ENCODE results near the gene CEPT1. TPM values are rescaled to one million over a fixed set of nuclear protein-coding genes. Genes with fewer than 3 reads are reported as not detected.

Gene CEPT1
- total RNA-seq, 2 experiments from 2014 or later = 36.3 to 37.3 TPM

DNA sequence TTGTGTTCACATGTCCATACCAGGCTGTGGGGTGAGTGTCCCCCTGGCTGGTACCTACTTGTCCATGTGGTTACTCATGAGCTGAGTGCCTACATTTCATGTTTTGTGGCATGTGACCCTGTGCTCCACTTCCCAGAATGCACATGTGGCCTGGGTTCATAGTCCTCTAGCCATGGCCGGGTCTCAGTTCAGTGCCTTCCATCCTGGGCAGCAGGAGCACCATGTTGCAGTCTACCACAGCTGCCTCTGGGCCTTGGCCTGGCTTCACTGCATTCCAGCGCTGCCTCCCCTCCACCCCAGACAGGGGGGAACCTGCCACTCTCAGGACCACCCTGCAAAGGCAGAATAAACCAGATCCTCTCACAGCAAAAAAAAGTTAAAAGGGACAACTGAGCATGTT is 5.5 kb downstream of the CEPT1 start:
- CTCF ChIA-PET = no interaction called here
- POLR2A ChIA-PET = no interaction called here

DNA sequence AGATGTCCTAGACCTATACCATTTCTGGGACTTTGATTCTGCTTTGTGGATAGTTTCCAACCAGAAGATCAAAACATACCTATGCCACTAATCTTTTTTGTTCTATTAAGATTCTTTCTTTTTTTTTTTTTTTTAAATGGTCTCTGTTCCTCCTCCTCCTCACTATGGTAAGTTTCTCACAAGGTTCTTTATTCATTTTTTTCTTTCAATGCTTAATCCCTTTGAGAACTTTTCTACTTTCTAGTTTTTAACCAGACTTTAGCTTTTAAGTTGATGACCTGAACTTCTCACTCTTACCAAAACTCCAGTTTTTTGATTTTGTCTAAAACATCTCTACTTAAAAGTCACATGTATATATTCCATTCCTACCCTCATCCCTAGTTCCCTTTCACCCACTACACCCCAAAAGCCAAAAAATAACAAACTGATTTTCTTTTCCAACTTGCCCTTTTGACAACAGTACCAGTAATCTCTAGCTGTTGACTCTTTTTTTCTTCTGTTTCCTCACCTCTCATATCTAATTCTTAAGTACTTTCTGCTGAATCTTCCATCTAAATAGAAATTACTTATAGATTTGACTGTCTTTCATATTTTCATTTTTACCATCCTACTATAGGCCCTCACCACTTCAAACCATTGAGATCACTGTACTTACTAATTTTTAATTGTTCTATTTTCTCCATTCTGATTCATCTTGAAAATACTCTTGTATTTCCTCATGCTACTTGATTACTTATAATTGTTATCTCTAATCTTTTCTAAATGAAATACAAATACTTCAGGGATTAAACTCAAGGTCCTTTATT is 6.1 kb downstream of the CEPT1 start:
- ChIA-PET POLR2A (interaction anchor here (0.7 to 1.1 kb wide), 2 partner anchors 17 to 74 kb away, joined by 4 to 5 read pairs; no protein-coding TSS in a partner anchor), CTCF (interaction anchor here (0.7 to 1.5 kb wide), 2 partner anchors 70 to 77 kb away, joined by 3 to 4 read pairs; no protein-coding TSS in a partner anchor)

DNA sequence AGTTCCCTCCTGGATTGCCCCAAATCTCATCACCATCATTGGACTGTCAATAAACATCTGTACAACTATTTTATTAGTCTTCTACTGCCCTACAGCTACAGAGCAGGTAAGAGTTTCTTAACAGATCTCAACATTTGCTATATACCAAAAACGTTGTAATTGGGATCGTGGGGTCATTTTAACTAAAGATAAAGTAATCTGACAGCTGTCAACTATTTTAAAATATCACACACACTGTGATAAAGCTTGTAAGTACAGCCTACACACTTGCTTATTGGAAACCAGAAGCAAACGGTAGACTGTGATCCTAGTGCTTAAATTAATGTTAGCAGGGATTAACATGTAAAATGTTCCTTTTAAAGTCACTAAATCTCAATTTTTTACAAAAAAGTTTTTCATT is 7.9 kb downstream of the CEPT1 start:
- ChIA-PET POLR2A (no interaction called here), CTCF (no interaction called here)

DNA sequence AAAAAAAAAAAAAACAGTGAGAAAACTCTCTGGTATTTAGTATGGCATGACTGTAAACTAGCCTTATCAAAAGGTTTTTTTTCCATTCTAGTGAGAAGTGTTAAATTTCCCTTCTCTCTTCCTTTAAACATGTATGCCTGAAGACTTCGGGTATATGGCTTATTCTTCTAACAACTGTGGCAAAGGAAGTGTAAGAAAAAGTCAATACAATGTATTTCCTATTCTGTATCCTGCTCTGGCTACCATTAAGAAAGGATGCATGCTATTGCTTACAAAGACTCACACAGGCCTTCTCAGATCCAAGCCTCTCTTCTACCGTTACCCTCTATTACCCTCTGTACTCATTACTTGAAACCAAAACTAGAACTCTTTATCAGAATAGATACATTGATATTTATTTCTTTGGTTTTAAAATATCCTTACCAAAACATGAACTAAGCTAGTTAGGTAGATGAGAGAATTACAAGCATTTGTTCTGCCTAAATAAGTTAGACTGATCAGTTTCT is 8.4 kb downstream of the CEPT1 start:
- ChIA-PET CTCF (no interaction called here), POLR2A (no interaction called here)

DNA sequence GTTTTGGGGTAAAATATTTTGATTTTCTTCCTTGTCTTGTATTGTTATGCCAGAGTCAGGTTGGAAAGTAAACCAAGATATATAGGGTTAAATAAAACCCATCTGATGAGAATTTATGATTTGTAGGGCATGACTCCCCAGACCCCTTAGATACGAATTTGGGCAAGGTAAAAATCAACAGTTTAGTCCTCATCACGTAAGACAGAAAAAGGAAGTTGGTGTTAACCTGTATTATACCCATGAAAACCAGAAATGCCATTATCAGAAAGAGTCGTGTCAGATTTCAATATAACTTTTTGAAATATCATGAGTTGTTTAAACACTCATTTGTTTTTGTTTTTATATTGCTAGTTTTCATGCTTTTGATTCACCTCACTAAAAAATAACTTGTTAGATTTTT is 11.8 kb downstream of the CEPT1 start:
- POLR2A ChIA-PET = no interaction called here
- CTCF ChIA-PET = interaction anchor here (0.8 kb wide), 1 partner anchor 12 kb away, joined by 3 read pairs; the partner anchor contains the start of genes CEPT1 and DRAM2

DNA sequence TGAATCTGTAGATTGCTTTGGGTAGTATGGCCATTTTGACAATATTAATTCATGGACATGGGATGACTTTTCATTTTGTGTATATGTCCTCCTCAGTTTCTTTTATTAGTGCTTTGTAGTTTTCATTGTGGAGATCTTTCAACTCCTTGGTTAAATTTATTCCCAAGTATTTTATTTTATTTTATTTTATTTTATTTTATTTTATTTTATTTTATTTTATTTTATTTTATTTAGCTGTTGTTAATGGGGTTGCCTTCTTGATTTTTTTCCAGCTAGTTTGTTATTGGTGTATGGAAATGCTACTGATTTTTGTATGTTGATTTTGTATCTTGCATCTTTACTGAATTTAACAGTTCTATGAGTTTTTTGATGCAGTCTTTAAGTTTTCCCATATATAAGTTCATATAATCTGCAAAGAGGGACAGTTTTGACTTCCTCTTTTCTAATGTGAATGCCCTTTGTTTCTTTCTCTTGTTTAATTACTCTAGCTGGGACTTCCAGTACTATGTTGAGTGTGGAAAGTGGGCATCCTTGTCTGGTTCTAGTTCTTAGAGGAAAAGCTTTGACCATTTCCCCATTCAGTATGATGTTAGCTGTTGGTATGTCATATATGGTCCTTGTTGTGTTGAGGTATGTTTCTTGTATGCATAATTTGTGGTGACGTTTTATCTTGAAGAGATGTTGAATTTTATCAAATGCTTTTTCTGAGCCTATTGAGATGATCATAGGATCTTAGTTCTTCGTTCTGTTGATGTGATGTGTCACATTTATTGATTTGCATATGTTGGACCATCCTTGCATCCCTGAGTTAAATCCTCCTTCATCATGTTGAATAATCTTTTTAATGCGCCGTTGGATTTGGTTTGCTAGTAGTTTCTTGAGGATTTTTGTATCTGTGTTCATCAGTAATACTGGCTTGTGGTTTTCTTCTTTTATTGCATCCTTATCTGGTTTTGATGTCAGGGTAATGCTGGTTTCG is 14.3 kb downstream of the CEPT1 start:
- POLR2A ChIA-PET = no interaction called here
- CTCF ChIA-PET = no interaction called here

DNA sequence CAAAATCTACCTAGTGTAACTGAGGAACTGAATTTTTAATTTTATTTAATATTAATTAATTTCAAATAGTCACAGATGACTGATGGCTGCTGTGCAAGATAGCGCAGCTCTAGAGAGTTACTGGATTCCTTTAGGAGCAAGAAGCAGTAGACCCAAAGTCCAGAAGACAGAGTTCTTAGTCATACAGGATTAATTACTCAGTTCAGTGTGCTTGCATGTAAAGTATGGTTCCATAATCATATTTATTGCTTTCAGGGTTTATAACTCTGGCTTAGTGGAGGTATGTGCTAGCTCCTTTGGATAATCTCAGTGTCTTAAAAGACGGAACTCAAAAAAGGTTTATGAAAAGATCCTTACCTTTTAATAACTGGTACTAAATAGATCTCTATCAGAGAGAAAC is 17.4 kb downstream of the CEPT1 start:
- CTCF ChIA-PET = no interaction called here
- POLR2A ChIA-PET = no interaction called here

DNA sequence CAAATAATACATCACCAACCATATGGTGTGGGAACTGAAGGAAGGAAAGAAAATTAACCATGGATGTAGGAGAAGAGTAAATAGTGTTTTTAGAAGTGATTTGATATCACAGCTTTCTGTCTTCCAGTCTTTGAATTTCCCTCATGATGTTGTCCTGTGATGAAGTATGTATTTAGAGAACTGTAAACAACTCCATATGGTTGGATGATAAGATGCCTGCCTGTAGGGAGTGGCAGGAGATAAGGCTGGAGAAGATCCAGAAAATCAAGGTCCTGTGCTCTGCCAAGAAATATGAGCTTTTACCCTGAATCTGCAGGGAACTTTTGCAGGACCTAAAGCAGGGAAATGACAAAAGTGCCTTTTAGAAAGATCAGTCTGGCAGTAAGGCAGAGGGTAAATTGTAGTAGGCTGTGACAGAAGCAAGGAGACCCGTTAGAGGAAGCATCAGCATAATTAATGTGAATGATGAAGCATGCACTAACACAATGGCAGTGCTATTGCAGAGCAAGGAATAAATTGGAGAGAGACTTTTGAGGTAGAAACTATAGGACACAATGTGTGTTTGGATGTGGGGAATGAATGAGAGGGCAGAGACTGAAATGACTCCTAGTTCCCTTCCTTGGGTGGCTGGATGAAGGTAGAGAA is 21.9 kb downstream of the CEPT1 start:
- POLR2A ChIA-PET = no interaction called here

DNA sequence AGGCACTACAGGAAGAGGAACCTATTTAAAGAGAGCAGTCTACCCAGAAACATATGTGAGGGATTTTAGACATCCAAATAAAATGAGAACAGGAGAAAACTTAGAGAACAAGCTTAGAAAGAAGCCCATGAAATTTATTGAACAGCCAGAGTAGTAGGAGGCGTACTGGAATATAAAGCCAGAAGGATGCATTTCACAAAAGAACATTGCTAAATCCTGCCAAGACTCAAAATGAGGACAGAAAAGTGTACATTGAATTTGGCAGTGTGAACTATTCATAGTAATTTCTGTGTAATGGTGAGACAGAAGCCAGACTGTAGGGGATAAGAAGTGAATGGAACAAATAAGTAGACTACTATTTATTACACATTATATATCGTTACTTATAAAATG is 22.5 kb downstream of the CEPT1 start:
- POLR2A ChIA-PET = no interaction called here
- CTCF ChIA-PET = no interaction called here

More for the DNA sequence above, 21.9 kb downstream of the CEPT1 start:
- CTCF ChIA-PET = interaction anchor here (1.1 kb wide), 1 partner anchor 15 kb away, joined by 3 read pairs; no protein-coding TSS in a partner anchor

DNA sequence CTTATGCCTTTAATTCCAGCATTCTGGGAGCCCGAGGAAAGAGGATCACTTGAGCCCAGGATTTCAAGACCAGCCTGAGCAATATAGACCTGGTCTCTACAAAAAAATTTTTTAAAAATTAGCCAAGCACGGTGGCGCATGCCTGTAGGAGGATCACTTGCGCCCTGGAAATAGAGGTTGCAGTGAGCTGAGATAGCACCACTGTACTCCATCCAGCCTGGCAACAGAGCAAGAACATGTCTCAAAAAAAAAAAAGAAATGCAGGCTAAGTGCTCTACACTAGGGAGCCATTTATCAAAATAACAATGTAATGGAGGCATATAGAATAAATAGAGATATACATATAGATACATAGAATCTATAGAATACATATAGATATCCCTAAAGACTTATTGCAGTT is 23.3 kb downstream of the CEPT1 start:
- ChIA-PET POLR2A (interaction anchor here (0.7 kb wide), 1 partner anchor 211 kb away, joined by 3 read pairs; no protein-coding TSS in a partner anchor), CTCF (no interaction called here)

DNA sequence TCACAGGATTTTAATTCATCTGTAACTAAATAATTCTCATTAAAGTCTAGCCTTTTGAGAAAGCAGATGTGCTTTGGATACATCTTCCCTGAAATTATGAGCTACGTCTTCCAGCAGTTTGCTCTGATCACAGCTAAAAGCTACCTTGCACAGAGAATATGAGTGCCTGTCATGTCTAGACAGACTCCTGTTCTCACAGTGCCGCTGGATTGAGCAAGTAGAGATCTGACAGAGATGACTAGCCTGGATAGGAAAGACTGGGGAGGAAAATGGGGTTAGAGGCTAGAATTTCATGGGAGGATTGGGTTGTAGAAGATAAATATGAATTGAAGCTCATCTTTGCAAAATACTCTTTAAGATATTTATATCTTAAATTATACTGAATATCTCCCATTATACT is 24.1 kb downstream of the CEPT1 start:
- POLR2A ChIA-PET = interaction anchor here (0.7 kb wide), 1 partner anchor 210 kb away, joined by 3 read pairs; no protein-coding TSS in a partner anchor
- CTCF ChIA-PET = no interaction called here

DNA sequence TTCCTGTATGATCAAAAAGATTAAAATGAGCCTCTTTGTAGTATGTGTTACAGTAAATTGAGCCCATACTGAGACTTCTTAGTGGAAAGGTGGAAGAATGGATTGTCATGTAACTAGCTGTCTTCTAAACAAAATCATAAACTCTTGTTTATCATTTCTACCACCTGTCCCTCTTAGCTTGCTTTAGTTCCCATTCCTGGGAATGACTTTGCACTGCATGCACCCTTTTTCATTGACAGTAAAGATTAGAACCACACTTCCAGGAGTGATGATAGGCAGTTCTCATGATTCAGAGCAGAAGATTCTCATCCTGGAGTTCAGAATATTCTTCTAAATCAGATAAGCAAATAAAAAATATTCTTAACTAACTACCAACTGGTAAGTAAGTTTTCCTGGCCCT is 32.4 kb downstream of the CEPT1 start:
- POLR2A ChIA-PET = no interaction called here
- CTCF ChIA-PET = no interaction called here

DNA sequence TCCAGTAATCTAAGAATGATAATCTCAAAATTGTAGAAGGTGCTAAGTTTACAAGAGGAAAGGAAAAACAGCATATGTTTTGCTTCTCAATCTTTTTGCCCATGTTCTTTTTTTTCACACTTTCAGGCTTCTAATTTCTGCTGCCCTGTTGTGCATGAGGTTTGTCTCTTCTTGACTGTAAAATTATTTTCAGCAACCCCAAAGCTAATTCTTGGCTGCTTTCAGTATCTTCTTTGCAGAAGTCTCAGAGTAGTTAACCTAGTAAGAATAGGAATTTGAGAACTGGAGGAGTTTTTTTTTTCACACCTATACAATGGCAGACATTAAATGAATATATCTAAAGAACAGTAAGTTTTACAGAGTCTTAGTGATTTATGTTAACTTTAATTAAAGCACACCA is 34.0 kb downstream of the CEPT1 start:
- CTCF ChIA-PET = no interaction called here
- POLR2A ChIA-PET = no interaction called here

DNA sequence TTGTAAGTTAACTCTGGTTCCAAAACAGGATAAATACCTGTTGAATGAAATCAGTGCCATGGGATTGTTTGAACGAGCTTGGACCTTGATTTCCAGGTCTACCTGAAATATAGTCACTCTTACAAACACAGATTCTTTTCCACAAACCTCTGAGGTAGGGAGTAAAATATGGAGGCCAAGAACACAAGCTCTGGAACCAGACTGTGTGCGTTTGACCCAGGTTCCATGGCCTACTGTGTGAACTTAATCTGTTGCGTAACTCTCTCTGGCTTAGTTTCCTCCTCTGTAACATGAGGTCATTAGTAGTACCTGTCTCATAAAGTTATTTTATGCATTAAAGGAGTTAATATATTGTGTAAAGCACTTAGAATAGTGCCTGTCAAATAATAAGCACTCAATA is 35.3 kb downstream of the CEPT1 start:
- POLR2A ChIA-PET = no interaction called here
- CTCF ChIA-PET = no interaction called here

DNA sequence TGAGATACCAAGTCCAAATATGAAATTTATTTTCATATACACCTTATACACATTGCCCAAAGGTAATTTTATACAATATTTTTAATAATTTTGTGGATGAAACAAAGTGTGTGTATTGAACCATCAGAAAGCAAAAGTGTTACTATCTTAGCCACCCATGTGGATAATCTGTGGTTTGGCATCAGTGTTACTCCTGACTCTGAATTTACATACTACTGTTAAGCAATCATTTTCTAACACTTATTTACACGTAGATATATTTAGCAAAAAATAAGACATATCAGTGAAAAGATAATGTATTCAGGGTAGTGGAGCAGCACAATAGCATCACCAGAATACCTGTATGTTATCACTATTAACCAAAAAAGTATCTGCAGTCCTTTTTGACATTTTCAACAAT is 36.7 kb downstream of the CEPT1 start:
- ChIA-PET POLR2A (no interaction called here), CTCF (interaction anchor here (1.0 kb wide), 2 partner anchors 10 to 15 kb away, joined by 3 read pairs; no protein-coding TSS in a partner anchor)

DNA sequence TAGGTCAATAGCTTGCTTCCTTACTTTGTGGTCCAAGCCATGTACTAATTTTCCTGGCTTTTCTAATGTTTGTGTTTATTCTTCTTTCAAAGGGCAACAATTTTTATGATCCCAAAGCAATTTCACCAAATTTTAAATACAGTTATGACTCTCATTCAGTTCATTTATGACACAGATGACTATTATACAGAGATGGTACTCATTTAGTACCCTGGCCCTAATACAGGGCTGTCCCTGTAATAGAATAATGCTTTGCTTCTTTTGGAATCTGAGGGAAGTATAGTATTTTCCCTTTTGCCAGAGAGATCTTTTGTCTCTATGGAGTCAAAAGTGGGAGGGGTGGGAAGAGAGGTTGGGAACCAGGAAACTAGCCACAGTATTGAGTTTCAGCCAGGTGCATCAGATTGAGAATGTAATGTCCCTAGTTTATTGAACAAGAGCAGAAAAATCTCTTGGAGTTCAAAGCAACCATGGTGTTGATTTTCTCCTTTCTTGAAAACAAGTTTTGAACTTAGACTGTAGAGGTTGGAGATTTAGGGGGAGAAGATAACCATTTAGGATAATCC is 40.0 kb downstream of the CEPT1 start:
- POLR2A ChIA-PET = interaction anchor here (0.6 to 1.2 kb wide), 2 partner anchors 18 to 23 kb away, joined by 3 to 4 read pairs; no protein-coding TSS in a partner anchor

DNA sequence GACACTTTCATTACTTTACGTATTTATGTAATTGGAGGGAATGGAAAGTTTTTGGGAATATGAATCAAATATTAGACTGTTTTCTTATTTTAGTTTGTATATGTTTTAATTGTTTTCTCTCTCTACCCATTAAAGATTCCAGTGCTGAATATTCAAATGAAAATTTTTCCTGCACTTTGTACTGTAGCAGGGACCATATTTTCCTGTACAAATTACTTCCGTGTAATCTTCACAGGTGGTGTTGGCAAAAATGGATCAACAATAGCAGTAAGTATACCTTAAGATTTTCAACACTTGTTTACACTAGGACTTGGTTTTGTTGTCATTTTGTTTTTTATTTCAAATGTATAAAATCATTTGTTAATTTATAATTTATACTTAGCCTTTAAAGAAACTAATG is 42.0 kb downstream of the CEPT1 start:
- POLR2A ChIA-PET = interaction anchor here (0.8 kb wide), 1 partner anchor 10 kb away, joined by 3 read pairs; no protein-coding TSS in a partner anchor
- CTCF ChIA-PET = interaction anchor here (1.1 kb wide), 1 partner anchor 32 kb away, joined by 4 read pairs; no protein-coding TSS in a partner anchor

More for the DNA sequence above, 40.0 kb downstream of the CEPT1 start:
- CTCF ChIA-PET = no interaction called here

DNA sequence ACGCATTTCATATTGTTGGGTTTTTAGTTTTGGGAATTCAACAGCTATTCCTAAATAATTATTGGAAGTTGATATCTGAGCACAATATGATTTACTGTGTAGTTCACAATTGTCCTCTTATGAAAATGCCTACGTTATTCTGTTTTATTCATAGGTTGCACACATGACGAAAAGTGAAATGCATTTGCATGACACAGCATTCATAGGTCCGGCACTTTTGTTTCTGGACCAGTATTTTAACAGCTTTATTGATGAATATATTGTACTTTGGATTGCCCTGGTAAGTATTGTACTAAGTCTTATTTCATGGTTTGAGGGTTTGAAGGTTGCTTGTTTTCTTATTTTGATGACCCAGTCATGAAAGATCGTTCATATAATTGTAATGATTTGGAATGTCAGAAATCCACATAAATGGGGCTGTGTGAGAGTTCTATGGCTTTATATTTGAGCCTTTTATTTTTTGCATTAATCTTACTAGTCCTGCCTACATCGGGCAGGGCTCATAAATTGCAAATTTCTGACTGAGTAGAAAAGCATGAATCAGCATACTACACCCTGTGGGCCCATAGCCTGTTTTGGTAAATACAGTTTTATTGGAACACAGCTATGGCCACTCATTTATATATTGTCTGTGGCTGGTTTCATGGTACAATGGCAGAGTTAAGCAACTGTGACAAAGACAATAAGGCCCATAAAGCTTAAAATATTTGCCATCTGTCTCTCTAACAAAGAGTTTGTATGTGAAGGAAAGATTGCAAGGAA is 43.5 kb downstream of the CEPT1 start:
- POLR2A ChIA-PET = interaction anchor here (1.1 kb wide), 1 partner anchor 44 kb away, joined by 7 read pairs; the partner anchor contains the start of genes CEPT1 and DRAM2
- CTCF ChIA-PET = interaction anchor here (1.1 kb wide), 1 partner anchor 31 kb away, joined by 4 read pairs; no protein-coding TSS in a partner anchor

Measured in activated CD8-positive, alpha-beta memory T cell treated with anti-CD3 and anti-CD28 coated beads for 36 hours (primary cell).